Vagina (tissue), 2 donors: Measurements from ENCODE around the gene SEMA3D.

ENCODE experiments used
- CTCF ChIP-seq, 3 experiments: fragments of 450-650 bp in 2 of 3; fragments of 200-600 bp in 1 of 3; sonication (generic) in 1 of 3; IDR thresholded peaks; one replicate each; pipeline ENCODE4 v1.5.1; 2017 to 2019; ENCODE audit warnings: antibody characterized with exemption in 3 of 3, mild to moderate bottlenecking in 2 of 3, moderate library complexity in 2 of 3
- POLR2A ChIP-seq, 2 donors: fragments of 450-650 bp; IDR thresholded peaks; one replicate each; pipeline ENCODE4 v1.6.1; 2017; ENCODE audit warnings: antibody characterized with exemption in 2 of 2, mild to moderate bottlenecking in 2 of 2, moderate library complexity in 2 of 2
- POLR2AphosphoS5 ChIP-seq, 2 donors: sonication (generic); formaldehyde crosslinking; IDR thresholded peaks; one replicate each; pipeline ENCODE4 v1.9.0; 2017; ENCODE audit warnings: antibody characterized with exemption in 2 of 2, mild to moderate bottlenecking in 2 of 2, low read depth in 1 of 2; ENCODE audit not compliant: insufficient read depth in 1 of 2

- TF ChIP-seq CTCF (IDR thresholded peaks at IDR 0.05): no peak
- TF ChIP-seq POLR2A (IDR thresholded peaks at IDR 0.05): no peak
- no peak for TF ChIP-seq POLR2AphosphoS5 (IDR thresholded peaks at IDR 0.05; ENCODE audit: insufficient read depth in 1 of 2, low read depth in 1 of 2)
Observed at GRCh38 chr7:85125176-85125575, 61.7 kb downstream of the SEMA3D start.
